Activated gamma-delta T cell treated with anti-CD3 and anti-CD28 coated beads, Interleukin-2, amount 50 U/mL, for 16 hours (primary cell): ENCODE results near the gene OIP5.
"Not testable (repeated sequence)": the region's sequence is repeated elsewhere in the genome, so short reads cannot be mapped to it uniquely, and the experiment has no call there.

Experiments
- DNase-seq: peaks from one replicate; pipeline ENCODE4 v3.0.0-alpha.2; 2020; ENCODE audit warnings: low read depth

OIP5 gene

DNA sequence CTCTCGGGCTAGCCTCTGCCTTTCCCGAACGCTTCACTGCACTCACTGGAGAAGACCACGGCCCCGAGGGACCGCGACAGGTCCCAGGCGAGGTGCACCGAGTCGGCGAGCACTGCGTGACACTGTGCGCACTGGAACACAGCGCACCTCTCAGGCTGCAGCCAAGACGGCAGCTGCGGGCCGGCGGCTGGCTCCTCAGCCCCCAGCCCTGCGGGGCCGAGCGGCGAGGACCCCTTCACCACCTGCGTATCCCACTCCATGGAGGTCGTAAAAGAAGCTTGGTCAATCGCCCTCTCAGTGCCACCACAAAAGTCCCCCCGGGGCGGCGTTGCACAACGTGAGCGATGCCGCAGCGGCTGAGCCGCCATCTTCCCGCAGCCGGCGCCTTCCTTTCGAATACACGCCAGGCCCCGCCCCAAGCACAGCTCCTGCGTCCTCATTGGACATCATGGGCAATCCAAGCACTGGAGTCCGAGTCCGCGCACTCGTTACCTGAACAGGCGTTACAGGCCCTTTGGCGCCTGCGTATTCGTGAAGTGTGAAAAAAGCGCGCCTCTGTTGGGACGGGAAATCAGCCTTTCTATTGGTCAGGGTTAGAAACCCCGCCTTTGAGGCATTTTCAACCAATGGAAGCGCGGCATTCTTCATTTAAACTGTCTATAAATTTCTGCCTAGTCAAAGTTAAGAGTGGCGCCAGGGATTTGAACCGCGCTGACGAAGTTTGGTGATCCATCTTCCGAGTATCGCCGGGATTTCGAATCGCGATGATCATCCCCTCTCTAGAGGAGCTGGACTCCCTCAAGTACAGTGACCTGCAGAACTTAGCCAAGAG lies at the start of gene OIP5, which contains the start of gene NUSAP1:
Gene OIP5 (minus strand): TSS at position 398 of the 832 bp plus-strand sequence. CDS start 30 bp downstream, at position 368.
Gene NUSAP1 (plus strand): TSS at position 688 of the 832 bp plus-strand sequence. CDS start 77 bp downstream, at position 765.
- peak; percentile 95 for DNase-seq

- no peak for DNase-seq
These were observed 45.6 kb upstream of the OIP5 start for GRCh38 chr15:41377978-41378377.

DNA sequence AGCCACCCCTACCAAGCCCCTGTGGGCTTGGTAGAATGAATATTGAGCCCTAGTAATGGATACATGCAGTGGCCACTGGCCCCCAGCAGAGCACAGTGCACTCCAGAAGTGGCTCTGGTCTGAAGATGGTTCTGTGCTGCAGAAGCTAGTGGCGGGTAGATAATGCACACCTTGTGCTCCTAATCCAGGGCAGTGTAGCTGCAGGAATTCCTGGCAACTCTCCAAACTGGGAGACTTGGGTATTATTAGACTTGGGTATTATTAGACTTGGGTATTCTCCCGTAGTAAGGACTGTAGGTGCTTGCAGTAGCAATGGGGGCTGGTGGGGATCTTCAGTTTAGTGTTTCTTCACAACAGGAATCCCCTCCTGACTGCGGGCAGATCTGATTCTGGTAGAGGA lies 35.0 kb upstream of the OIP5 start:
- no peak for DNase-seq

DNA sequence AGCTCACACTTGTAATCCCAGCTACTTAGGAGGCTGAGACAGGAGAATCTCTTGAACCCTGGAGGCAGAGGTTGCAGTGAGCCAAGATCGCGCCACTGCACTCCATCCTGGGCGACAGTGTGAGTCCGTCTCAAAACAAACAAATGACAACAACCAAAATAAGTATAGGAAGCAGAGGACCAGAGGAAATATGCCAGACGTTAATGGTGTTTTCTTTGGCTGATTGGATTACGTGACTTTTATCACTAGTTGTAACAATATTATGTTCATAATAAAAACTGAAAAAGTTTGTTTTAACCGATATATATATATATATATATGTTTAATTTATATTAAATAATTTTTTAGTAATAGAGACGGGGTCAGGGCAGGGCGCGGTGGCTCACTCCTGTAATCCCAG lies 22.0 kb upstream of the OIP5 start:
- no peak for DNase-seq

- no peak for DNase-seq
These were observed 17.8 kb upstream of the OIP5 start for GRCh38 chr15:41350057-41350717.

GRCh38 chr15:41347236-41347635 lies 14.8 kb upstream of the OIP5 start:
- no peak for DNase-seq

DNA sequence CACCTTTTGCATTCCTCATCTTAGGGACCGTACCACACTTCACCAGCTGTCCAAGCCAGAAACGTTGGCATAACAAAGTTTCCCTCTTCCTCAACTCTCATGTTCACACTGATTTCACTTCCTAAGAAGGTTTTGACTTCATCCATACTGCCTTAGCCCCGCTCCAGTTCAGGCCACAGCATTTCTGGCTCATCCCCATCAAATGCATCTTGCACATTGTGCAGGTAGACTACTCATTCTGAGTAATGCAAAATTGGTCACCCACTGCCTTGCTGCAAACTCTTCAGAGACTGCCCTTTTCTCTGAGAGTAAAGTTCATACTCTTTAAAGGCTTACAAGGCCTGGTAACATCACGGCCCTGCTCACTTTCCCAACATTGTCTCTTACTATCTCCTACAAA lies 9.1 kb upstream of the OIP5 start:
- no peak for DNase-seq

DNA sequence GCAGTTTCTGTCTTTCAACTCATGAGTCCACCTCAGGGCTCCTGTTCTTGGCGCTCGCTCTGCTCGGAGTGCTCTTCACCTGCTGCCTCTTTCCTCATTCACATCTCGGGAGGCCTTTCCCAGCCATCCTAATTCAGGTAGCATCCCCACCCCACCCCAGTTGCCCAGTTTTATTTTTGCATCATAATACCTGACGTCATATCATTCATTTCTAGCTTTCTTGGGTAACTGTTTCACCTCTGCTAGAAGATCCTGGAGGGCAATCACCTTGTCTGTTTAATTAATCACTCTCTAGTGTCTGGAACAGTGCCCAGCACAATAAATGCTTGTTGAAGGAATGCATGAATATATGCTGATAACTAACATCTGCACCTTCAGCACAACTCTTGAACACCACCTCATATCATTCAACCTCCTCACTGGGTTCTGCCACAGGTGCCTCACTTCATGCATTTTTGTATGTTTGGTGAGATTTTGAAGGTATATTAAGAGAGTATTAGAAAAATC lies 7.9 kb upstream of the OIP5 start:
- no peak for DNase-seq

GRCh38 chr15:41337631-41338522 lies 5.5 kb upstream of the OIP5 start:
- DNase-seq = no peak

- DNase-seq = no peak
These were observed 4.7 kb upstream of the OIP5 start for GRCh38 chr15:41337047-41337446.

DNA sequence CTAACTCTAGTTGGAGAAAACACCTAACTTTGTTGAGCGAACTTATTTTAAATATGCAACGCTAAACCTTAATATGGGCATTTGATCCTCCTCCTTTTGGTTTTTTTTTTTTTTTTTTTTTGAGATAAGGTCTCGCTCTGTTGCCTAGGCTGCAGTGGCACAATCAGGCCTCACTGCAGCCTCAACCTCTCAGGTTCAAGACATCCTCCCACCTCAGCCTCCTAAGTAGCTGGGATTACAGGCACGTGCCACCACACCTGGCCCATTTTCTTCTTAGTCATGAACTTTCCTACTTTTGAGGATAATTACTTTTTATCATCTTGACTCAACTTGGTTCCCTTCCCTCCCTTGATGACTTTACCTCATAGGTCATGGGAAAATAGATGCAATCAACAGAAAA lies 4.2 kb upstream of the OIP5 start:
- no peak for DNase-seq

- no peak for DNase-seq
These were observed 2.1 kb upstream of the OIP5 start for GRCh38 chr15:41334293-41335120.

DNA sequence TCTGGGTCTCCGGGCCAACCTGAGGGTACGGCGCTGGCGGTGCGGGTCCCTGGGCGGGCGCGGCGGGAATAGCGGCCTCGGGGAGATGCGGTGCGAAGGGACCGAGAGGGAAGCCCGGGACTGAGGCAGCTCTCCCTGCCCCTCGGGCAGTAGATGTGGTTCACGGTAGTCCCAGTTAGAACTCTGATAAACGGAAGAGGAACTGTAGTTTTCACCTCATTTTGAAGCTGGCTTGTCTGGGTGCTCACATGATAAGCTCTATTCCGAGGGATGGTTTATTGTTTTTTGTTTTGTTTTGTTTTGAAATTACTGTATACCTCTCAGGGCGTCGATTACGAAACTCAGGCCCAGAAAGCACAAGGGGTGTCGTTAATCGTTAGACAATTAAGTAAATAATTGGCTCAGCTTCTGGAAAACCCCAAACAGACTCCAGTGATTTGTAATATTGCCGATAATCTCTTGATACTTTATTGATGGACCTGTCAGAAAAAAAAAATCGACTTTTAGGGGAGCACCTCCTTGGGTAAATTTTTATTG lies 703 bp upstream of the OIP5 start:
- no peak for DNase-seq

GRCh38 chr15:41331833-41332193 lies 578 bp downstream of the OIP5 start:
- DNase-seq = no peak

DNA sequence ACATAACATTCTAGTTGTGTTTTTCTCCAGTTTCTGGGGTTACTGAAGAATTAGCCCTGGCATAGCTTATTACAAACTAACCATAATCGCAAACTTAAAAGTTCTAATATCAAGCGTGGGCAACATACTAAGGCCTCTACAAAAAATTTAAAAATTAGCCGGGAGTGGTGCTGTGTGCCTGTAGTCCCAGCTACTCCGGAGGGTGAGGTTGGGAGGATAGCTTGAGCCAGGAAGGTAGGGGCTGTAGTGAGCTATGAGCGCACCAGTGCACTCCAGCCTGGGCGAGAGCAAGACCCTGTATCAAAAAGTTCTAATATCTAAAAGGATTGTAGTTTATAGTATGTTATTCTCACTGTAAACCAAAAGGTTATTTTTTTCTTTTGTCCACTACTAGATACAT lies 1.1 kb downstream of the OIP5 start:
- no peak for DNase-seq

DNA sequence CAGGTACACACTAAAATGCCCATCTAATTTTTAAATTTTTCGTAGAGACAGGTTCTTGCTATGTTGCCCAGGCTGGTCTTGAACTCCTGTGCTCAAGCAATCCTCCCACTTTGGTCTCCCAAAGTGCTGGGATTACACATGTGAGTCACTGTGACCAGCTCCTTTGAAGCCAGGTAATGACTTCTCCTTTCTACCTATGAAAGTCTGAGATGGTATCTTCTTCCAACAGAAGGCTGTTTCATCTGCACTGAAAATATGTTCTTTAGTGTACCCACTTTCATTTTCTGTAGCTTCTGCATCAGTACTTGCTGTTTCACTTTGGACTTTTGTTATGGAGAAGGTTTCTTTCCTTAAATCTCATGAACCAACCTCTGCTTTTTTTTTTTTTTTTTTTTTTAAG lies 8.8 kb downstream of the OIP5 start:
- DNase-seq = no peak

GRCh38 chr15:41320805-41321330 lies 11.5 kb downstream of the OIP5 start:
- DNase-seq = not testable (repeated sequence)

GRCh38 chr15:41309226-41309905 lies 23.0 kb downstream of the OIP5 start:
- no peak for DNase-seq

GRCh38 chr15:41307679-41308078 lies 24.7 kb downstream of the OIP5 start:
- DNase-seq = no peak

DNA sequence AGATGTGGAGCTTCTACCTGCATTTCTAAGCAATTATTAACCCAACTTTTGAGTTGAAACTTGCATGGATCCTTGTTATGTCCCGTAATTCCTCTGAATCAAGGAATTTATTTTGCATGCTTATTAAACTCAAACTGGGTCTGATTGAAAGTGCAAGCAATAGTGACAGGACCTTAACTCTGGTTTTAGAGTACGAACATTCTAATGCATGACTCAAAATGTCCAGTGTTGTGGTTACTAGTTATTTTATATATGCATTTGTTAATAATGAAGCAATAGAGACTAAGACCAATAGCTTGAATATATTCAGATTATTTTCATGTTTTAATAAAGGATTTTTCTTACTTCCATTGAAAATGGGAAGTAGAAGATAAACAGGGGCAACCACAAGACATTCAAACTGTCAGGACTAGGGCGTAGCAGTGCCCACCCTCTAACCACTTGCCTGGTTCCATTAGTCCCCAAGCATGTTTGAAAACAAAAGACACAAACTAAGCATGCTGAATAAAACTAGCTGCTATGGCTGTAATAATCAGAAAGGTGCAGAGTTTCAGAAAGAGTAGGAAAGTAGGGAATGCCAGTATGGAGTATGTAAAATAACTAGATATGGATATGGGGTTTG lies 28.1 kb downstream of the OIP5 start:
- DNase-seq = no peak
